HG02763 (cell line): ENCODE measurements around the gene GLIS1.
"Not testable (repeated sequence)": the region's sequence is repeated elsewhere in the genome, so short reads cannot be mapped to it uniquely, and the experiment has no call there.

ENCODE experiments used
- ATAC-seq: cut with Tn5 transposase; IDR thresholded peaks from one replicate; pipeline ENCODE4 v1.9.1; 2021; ENCODE audit warnings: mild to moderate bottlenecking, moderate library complexity; ENCODE audit not compliant: unreplicated experiment

The GLIS1 gene

DNA sequence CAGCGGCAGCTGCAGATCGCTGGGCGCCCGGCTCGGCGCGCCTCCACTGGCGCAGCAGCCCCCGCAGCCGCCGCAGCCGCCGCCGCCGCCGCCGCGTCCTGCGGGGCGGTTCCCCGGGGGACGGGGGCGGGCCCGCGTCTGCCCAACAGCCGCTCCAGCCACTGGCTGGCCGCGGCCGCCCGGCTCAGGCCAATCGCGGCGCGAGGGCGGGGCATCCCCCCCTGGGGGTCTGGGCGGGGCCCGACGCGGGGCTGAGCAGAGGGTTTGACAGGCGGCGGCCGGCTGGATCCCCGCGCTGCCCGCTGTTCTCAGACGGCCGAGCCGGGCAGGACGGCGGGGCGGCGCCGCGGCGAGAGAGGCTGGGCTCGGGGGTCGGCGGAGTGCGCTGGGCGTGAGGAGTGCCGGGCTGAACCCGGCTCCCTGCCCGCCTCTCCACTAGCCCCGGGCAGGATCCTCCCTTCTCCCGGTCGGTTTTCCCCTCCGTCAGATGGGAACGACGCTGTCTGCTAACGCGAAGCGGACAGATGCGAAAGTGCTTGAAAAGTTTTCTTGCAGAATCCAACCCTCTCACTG is at the start of gene GLIS1:
GLIS1 (minus strand) TSS at position 56 of the 573 bp plus-strand sequence. CDS start 1,100 bp downstream, outside the sequence.
- ATAC-seq = peak; percentile 83

DNA sequence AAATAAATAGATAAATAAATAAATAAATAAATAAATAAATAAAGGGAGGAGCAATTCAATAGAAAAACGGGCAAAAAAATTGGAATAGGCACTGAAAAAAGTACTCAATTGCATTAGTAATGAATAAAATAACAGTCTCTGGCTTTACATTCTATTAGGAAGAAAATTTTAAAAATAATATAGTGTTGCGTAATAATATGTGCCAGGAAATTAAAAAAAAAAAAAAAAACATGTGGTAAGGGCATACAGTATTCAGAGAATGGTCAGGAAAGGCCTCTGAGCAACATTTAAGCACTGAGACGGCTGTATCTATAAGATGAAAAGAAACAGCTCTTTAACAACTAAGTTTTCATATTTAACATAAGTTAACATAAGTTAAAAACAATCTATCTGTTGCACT is 48.7 kb upstream of the GLIS1 start:
- no peak for ATAC-seq

DNA sequence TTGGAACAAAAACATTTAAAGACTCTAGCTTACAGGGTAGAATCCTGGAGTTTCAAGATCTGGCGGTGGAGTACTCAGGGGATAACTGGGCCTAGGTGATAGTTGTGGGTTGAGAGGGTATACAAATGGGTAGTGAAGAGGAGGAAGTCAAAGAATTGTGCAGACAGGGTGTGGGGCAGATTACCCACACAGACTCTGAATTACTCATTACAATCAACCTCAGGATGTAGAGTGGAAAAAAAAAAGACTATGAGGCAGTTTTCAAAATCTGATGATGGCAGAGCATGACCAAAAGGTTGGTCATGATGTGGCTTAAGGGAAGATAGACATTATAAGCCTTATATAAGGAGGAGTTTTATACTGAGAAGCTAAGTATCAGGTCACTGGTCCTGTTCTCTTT is 44.1 kb upstream of the GLIS1 start:
- no peak for ATAC-seq

DNA sequence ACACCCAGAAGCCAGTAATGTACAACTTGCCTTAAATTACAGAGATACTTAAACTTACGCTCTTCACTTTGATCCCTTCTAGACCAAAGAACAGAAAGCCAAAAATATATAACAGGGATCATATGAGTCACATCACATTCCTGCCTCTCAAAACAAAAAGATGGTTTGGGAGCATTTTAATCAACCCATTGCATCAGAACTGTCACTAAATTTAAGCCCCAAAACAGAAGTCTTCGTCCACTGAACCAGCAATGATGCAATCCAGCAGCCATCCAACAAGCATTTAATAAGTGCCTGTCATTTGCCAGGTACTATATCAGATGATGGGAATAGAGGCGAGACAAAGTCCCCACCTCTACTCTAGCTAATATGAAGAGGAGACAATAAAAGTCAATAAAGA is 42.7 kb upstream of the GLIS1 start:
- no peak for ATAC-seq

DNA sequence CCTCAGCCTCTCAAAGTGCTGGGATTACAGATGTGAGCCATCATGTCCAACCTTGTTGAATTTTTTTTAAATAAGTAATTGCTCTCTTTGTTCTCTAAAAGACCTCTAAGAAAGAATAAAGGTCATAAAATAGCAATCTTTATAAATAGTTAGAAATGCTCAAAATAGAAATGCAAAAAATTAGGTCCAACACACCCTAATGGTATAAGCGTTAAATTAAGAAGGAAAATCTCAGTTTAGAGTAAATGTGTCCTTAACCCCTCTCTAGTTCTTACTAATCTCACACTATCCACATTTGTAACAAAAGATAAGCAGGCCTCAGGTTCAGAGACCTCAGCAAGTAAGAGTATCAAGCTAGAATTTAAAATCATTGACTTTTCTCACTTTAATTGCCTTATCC is 38.3 kb upstream of the GLIS1 start:
- no peak for ATAC-seq

DNA sequence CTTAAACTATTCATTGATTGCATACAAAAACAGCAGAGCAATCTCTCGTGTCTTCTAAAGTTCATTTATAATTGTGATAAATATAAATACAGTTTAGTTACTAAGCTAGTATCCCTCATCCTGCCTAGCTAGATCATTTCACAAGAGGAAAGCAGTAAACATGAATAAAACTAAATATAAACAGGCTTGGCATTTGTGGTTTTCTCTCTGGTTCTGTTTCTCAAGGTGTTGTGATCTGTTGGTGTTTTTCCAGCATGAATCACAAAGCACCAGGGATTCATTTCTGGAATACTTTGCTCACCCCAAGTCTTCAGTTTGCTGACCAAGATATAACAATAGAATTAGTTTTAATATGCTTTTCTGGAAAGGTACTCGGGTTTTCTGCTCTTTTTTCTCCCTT is 32.7 kb upstream of the GLIS1 start:
- ATAC-seq = no peak

DNA sequence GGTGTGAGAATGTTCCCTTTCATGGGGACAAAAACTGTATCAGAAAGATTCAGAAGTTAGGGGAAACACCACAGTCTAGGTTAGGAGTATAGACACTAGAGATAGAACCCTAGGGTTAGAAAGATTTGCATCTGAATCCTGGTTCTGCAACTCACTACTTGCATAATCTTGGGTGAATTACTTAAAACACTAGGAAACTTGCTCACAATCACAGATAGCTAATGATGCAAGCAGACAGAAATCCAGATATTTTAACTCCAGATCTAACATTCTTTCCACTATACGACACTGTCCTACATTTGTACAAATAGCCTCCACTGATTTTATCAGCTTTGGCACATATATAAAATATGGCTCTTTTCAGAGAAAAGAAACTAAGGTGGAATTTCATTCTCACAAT is 30.8 kb upstream of the GLIS1 start:
- no peak for ATAC-seq

DNA sequence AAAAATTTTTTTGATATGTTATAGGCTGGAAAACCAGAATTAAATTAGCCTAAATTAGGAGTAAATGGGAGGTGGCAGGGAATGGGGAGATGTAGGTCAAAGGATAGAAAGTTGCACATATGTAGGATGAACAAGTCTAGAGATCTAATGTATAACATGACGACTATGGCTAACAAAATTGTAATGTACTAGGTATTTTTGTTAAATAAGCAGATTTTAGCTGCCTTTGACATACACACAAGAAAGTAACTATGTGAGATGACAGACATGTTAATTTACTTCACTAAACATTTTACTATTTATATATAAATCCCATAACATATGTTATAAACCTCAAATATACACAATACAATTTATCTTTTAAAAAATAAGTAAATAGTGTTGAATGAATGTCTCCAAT is 30.2 kb upstream of the GLIS1 start:
- ATAC-seq = no peak

DNA sequence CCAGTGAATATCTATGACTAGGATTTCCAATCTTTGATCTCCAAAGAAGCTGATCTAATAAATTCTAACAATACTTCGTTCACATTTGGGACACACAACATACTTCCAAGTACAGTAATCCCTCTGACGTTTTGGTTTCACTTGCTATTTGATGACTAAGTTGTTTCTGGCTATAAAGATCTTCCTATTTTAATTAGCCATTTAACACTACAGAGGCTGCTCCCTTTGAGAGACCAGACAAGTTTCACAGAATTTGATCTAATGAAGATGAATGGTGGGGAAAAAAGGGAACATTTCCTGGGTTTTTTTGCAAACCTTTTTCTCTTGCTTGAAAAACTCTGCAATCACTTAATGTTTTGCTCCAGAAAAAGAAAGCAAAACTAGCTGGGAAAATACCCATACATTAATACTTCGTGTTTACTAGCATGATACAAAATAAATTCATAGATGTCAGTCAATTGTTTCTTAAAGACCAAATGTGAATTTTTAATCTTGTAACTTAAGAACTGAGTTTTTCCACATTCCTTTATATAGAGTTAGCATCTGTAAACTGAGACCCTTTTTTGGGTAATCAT is 28.0 kb upstream of the GLIS1 start:
- no peak for ATAC-seq

DNA sequence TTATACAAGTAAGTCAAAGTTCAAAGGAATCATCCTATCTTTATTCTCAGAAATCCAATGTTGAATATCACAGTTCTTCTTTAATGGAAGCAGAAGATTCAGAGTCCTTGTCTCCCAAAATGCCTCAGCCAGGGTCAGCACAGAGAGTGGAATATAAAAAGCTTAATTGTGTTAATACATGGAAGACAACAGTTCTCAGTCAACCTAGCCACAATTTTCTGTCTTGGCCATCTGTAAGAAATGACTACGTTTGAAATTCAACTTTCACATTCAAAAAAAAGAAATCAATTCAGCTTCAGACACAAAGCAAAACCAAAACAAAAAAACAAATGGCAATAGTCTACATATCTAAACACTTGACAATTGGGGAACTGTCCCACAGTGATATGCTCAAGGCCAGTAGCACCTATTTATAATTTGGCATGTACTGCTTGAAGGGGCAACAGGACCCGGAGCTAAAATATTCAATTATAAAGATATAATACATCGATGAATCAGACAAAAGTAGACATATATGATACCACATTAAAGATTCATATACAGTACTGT is 27.3 kb upstream of the GLIS1 start:
- ATAC-seq = no peak

DNA sequence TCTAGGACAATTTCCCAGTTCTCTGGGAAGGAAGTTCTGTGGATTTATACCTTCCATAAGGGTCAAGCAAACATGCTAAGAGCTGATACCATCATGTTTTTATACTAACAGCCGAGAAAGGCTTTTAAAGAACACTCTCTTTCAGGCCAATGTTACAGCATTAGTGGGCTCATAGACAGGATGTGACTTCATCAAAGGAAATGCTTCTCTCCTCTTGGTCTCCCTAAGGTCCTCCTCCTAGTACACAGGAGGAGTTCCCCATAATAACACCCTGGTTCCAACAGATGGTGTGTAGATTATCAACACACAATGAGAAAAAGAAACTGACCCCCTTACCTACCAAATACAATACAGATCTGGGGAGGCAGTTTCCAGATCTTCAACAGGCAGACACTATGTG is 26.7 kb upstream of the GLIS1 start:
- ATAC-seq = no peak

DNA sequence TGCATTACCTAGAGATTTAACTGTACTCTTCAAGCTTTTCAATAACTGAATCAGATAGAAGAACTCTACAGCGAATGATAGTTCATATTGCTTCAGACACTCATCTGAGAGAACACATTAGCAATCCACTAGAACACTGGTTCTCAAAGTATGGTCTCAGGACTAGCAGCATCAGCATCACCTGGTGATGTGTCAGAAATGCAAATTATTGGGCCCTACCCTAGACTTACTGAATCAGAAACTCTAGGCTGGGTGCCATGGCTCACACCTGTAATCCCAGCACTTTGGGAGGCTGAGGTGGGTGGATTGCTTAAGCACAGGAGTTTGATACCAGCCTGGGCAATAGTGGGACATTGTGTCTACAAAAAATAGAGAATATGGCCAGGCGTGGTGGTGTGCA is 24.9 kb upstream of the GLIS1 start:
- no peak for ATAC-seq

DNA sequence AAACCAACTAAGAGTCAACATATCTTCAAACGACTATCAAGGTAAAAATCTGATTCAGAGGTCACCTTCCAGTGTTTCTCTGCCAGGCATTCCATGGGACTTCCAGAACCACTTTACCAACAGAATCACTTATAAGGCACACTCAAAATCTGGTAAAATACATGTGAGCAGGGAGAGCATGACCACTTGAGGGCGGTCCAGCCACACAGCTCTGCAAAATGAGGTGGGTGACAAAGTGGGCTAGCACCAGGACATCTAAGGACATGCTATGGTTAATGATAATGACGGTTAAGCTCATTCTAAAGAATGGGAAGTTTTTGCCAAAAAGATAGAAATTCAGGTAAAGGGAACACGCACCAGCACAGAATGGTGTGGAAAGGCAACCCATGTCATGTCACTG is 24.5 kb upstream of the GLIS1 start:
- ATAC-seq = no peak

DNA sequence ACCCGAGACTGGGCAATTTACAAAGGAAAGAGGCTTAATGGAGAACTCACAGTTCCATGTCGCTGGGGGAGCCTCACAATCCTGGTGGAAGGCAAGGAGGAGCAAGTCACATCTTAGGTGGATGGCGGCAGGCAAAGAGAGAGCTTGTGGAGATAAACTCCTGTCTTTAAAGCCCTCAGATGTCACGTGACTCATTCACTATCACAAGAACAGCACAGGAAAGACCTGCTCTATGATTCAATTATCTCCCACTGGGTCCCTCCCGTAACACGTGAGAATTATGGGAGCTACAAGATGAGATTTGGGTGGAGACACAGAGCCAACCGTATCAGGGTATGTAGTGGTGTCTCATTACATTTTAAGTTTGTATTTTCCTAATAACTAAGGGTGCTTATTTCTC is 21.5 kb upstream of the GLIS1 start:
- not testable (repeated sequence) for ATAC-seq

DNA sequence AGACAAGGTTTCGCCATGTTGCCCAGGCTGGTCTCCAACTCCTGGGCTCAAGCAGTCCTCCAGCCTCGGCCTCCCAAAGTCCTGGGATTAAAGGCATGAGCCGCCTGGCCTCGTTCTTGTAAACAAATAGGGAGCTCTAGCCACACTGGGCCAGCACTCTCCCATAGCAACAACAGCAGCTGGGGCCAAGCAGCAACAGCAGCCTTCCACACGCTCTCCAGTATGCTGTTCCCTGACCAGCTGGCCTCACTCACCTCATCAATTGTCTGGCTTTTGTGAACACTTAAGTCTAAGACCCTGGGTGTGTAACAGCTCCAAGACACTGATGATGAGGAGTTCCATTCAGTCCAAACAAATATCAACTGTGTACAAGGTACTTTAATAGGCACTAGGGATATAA is 16.9 kb upstream of the GLIS1 start:
- ATAC-seq = no peak

DNA sequence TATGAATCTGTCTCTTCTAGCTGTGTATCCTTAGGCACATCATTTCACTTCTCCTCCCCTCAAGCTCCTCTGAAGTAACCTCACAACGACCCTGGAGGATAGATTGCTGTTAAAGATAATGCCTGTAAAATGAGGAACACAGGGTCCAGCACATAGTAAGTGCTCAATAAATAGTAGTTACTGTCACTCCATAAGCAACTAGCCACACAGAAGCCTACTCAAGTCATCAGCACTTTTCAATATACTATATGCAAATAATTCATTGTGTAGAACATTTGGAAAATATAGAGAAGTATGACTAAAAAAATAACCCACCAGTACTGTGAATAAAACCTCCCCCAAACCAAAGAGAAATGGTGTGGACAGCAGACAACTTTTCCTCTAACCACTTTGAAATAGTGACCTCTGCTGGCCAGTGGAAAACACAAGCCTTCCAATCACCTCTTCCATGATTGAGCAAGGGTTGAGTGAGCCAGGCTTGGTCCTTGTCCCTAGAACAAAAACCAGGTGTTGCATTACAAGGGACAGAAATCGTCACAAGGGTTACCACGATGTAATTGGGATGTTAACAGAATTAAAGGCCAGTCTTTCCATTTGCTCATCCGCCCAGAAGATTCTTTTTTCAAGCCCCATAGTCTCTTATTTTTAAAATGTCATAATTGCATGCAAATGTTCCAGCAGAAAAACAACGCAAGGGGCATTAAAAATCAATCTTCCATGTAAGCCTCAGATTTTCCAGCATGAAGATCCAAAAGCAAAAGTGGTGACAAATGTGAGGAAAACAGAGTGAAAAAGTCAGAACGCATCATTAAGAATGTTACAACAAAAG is 15.7 kb upstream of the GLIS1 start:
- no peak for ATAC-seq

DNA sequence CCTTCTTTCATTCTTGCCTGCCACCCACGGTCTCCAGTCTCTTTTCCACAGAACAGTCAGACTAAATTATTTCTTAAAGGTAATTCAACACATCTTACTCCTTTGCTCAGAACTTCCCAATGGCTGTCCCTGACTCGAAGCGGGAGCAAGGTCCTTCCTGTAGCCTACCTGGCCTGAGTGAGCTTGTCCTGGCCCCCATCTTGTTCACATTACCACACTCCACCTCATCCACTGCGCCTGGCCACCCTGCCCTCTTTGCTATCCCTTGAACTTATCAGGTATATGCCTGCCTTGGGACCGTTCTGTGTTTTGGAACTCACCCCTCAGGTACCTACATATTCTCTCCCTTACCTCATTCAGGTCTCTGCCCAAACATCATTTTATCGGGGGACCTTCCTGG is 13.3 kb upstream of the GLIS1 start:
- no peak for ATAC-seq

DNA sequence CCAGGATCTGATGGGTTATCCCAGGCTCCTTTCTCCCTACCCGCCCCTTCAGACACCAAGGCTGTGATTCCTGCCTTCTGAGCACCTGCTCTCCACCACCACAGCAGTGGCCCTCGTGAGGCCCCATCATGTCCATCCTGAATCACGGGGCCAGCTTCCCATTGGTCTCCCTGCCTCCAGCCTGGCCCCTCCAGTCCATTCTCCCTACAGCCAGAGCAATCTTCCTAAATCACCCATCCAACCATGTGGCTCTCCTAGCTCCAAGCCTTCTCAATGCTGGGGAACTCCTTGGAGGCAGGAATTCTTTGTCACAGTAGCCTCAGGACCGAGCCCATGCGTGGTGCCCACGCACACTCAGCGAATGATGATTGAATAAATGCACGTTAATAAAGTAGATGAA is 8.9 kb upstream of the GLIS1 start:
- no peak for ATAC-seq

DNA sequence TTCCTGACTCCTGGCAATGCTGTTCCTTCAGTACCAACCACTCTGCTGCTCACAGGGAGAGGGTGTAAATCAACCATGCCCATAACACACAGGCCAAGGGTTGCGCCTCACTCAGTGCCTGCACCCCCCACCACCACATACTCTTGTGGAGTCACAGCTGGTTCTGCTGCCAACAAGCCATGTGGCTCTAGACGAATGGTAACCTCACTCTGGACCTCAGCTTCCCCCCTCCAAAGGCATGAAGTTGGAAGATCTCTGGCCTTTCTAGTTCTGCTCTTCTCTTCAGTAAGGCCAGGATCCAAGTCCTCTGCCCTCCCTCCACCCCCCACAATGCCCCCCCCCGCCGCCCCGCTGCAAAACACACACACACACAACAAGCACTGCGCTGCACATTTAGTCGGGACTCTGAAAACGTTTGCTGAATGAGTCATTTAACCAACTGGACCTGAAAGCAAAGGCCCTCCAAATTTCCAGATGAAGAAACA is 1.7 kb upstream of the GLIS1 start:
- ATAC-seq = no peak

DNA sequence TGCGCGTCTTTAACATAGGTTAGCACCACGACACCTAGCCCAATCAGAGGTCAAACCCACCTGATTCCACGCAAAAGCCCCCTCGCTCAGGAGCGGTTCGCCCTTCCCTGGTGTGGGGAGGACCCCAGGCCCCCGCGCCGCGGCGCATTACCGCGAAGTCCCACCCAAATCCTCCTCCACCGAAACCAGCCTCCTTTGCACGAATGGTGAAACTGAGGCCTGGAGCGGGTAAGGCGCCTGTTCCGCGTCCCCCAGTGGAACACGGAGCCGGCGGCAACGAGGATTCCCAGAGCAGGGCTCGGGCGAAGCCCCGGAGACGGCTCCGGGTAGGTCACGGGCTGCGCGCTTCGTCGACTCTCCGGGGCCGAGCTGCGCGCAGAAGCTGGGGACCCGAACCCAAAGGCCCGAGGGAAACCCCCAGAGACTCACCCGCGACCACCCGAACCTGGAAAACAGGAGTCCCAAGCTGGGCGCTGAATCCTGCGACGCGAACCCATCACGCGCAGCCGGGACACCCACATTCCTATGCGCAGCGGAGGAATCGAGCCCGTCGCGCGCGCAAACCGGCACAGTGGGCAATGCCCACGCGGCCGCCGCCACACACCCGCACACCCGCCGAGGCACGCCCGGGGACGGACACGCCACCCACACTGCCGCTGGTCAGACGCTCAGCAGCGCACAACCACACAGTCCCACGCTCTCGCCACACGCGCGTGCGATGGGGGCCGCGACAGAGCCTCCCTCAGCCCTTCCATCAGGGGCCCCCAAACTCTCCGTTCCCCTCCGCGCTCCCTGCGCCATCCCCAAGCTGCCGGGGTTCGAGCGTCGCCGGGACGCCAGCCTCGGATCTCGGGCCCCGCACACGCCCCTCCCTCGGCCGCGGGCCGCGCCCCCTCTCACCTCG is 507 bp downstream of the GLIS1 start:
- peak; percentile 15 for ATAC-seq

DNA sequence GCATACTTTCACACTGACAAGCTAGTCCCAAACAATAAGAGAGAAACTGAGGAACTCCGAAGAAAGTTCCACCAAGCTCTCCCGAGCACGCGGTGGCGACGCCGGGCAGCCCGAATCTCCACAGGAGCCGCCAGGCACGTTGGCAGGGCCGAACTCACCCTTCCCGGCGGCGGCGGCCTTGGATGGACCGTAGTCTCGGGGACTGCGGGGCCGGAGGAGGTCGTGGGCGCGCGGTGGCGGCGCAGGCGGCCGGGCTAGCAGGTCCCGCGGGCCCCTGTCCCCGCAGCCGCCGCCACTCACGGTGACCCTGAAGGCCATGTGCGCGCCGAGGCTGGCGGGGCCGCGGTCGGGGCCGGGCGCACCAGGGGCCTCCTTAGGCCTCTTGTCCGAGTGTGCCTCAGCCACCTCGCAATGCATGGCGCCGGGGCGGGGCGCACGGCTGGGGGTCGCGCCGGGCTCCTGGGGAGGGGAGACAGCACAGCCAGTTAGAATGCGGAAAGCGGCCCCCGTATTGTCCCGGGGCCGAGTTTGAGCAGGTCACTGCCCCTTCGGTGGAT is 1.2 kb downstream of the GLIS1 start:
- no peak for ATAC-seq
